GM19099 (cell line): ENCODE data around the gene E4F1.

ENCODE experiments used
- POLR2A ChIP-seq: IDR thresholded peaks from 3 replicates; pipeline ENCODE4 v1.6.1; 2011; ENCODE audit warnings: low read depth; ENCODE audit not compliant: insufficient read length; ENCODE audit errors: extremely low read depth

Gene E4F1

GRCh38 chr16:2196162-2196980 lies 27.0 kb upstream of the E4F1 start, which contains the start of gene CASKIN1:
TSS of gene CASKIN1 (minus strand) at chr16:2196605. CDS start at chr16:2196432, 173 bp downstream.
- no peak for TF ChIP-seq POLR2A

DNA sequence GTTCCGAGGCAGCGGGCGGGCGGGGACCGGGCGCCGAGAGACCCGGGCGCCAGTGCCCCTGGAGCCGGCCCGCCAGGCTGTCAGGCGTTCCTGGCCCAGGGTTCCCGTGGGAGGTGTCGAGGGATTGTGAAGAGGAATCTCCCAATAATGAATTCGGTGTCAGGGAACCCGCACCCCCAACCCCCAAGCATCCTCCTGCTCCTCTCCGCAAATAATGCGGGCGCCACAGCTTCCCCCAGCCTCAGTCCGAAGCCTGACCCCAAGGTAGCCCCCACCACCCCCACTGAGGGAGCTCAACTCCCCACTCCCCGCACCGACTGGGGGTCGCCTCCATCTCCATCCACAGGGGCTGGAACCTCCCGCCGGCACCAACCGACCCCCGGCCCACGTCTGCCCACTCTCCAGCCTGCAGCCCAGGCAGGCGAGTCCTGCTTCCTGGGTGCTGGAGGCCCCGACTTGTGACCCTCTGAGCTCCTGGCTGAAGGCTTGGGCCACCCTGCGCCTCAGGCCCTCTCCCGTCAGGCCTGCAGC lies 26.3 kb upstream of the E4F1 start:
- TF ChIP-seq POLR2A, result no peak

DNA sequence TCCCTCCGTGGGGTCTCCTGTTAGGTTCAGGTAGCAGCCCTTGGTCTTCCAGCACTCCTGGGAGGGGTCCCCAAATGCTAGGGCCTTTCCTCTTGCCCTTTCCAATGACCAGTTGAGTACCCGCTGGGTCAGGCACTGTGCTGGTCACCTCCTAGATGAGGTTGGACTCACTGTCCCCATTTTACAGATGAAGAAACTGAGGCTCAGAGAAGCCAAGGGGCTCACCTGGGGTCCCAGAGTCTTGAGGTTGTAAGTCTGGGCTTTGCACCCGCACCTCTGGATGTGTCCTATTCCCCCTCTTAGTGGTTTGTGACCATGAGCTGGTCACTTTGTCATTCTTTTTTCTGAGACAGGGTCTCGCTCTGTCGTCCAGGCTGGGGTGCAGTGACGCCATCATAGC lies 25.6 kb upstream of the E4F1 start:
- TF ChIP-seq POLR2A, result no peak

DNA sequence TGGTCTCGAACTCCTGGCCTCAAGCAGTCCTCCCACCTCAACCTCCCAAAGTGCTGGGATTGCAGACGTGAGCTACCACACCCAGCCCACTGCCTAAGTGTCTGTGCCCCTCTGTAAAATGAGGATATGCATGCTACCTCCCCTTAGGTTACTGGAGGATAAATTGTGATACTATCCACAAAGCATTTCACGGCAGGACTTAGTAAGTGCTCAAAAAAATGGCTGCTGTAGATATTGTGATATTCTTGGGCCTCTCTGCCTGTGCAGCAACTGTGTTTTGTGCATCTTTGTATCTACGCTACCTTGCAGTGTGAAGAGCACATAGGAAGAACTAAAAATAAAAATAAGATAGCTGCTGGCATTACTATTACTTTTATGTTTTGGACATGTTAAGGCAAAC lies 25.1 kb upstream of the E4F1 start:
- no peak for TF ChIP-seq POLR2A

- TF ChIP-seq POLR2A, result no peak
These were observed 24.3 kb upstream of the E4F1 start for GRCh38 chr16:2199095-2199494.

DNA sequence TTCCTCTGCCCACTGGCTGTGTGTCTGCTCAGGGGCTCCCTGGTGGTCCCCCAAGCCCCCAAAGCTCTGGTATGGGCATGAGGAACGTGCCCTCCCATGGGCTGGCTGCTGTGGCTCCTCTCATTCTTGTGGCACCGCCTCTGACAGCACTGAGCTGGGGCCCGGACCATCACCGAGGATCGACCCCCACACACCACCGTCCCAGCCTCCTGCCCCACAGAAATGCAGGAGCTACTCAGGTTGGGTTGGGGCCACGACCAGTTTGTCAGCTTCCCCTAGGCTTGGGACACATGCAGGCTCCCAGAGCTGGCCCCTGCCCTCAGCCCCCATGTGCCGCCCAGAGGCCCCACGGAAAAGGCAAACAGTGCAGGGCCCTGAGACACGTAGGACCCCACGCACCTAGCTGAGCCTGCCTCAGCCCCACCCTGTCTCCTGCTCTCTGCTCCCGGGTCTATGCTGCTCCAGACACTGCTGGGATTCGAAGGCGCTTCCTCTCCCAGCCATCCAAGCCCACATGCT lies 23.7 kb upstream of the E4F1 start:
- no peak for TF ChIP-seq POLR2A

DNA sequence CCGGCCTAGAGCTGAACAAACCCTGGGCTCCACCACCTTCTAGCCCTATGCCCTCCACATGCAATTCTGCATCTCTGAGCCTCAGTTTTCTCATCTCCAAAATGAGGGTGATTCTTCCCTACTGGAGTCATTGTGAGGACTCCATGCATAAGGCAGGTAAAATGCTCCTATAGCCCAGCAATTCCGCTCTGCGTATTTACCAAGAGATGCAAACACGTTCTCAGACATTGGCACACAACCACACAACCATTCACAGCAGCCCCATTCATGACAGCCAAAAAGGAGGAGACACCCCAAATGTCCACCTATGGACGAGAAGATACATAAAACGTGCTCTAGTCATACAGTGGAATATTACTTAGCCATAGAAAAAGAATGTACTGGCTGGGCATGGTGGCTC lies 23.1 kb upstream of the E4F1 start:
- TF ChIP-seq POLR2A, result no peak

DNA sequence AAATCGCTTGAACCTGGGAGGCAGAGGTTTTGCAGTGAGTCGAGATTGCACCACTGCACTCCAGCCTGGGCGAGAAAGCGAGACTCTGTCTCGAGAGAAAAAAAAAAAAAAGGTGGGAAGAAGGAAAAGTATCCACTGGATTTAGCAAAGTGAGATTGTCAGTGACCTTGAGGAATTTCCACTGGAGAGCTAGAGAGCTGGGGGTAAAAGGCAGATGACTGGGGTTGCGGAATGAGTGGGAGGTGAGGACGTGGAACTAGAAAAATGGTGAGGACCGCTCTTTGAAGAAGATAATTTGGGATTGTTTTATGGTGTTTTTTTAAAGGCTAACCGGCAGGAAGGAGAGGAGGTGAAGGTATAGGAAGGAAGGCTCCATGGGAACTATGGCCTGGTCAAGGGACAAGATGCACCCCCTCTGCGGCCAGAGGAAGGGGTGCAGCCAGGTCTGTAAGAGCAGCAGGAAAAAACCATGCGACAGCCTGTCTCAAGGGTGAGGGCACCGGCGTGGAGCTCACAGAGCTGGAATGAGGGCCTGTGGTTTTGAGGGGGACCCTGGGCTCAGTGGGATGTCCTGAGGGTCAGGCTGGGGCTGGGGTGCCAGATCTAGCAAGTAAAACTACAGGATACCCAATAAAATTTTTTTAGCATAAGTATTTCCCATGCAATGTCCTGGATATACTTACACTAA lies 18.8 kb upstream of the E4F1 start:
- TF ChIP-seq POLR2A, result no peak

DNA sequence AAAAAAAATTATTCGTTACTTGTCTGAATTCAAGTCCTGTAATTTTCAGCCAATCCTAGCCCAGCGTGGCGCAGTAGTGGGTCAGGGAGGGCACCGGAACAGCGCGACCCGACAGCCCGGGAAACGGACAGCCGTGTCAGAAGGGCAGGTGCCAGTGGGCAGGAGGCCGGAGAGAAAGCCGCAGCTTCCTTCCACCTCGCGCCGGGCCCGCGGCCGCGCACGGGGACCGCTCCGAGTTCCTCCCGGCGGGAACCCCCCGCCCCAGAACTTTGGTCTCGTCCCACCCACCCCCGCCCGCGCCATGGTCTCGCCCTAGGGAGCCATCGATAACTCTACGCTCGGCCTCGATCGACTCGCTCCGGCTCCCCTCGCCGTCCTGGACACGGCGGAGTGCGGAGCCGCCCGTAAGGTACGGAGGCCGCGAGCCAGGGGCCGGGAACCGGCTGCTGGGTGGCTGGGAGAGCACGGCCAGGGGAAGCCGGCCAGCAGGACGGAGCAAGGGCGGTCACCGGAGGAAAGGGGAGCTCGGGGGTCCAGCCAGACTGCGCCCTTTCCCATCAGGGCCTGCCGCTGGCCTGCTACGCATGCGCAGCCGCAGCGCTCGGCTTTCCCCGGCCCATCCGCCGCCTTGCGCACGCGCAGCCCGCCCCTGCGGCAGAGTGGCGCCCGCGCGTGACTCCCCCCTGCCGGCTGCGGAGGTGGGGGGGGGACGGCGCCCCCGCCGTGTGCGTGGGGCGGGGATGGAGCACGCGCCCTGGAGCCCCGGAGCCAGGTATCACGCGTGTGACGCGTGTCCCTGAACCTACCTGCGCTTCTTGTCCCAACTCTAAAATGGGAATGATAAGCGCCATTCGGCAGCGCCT lies 18.1 kb upstream of the E4F1 start, which contains the start of gene MLST8:
MLST8 (plus strand) TSS at position 351 of the 863 bp plus-strand sequence. CDS start 632 bp downstream, outside the sequence.
- TF ChIP-seq POLR2A, result peak; percentile 97

- no peak for TF ChIP-seq POLR2A
These were observed 17.5 kb upstream of the E4F1 start for GRCh38 chr16:2205967-2206313.

- no peak for TF ChIP-seq POLR2A
These were observed 17.0 kb upstream of the E4F1 start for GRCh38 chr16:2206420-2206779.

- no peak for TF ChIP-seq POLR2A
These were observed 16.5 kb upstream of the E4F1 start for GRCh38 chr16:2206780-2207433.

GRCh38 chr16:2207872-2208271 lies 15.5 kb upstream of the E4F1 start:
- TF ChIP-seq POLR2A, result no peak

DNA sequence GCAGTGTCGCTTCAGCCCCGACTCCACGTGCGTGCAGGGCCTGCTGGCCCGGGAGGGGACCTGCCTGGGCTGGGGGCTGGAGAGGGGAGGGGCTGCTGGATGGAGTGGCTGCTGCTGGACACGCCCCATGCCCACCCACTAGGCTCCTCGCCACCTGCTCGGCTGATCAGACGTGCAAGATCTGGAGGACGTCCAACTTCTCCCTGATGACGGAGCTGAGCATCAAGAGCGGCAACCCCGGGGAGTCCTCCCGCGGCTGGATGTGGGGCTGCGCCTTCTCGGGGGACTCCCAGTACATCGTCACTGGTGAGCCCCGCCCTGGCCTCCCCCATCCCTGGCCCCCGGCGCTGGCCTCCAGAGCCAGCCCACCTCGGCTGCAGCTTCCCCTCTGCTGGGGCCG lies 15.1 kb upstream of the E4F1 start:
- no peak for TF ChIP-seq POLR2A
